Measurements from ENCODE around the gene EPB41L4A. TPM values are rescaled to one million over a fixed set of nuclear protein-coding genes. Genes with fewer than 3 reads are reported as not detected.

EPB41L4A gene
- total RNA-seq, 1 donor from 2014 or later: 27.2 TPM

DNA sequence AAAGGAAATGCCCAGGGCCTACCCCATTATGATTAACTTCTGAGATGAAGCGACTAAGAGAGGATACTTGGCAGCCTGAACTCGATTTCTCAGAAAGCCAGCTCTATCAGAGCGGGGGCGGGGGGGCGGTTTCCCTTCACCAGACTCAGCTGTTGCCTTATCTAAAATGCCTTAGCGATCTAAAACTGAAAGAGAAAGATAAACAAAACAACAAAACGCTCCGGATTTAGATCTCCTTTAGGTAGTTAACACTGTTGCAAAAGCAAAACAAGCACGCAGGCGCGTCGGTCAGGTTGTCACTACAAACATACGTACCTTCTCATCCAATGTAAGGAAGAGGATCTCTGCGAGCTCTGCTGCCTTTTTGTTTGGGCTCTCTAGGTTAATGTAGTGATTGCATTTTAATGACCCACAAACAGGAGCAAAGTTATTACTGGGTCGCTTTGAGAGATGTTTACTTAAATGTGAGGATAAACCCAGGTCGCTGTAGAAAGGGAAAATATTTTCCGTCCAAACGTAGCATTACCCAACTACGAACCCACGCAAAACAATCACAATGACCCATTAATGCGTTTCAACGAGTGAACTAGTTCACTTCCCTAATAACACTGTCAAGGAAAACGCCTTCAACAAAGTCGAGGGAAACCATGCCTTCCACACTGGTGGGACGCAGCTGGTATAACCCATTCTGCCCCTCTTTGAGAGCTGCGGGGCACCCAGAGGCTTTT is 982 bp downstream of the EPB41L4A start:
- H3K36me3 Mint-ChIP-seq: peaks cover 5% of the 10 kb centered on the region
- DNase-seq (ENCODE audit: extremely low spot score, unreplicated experiment): no peak

DNA sequence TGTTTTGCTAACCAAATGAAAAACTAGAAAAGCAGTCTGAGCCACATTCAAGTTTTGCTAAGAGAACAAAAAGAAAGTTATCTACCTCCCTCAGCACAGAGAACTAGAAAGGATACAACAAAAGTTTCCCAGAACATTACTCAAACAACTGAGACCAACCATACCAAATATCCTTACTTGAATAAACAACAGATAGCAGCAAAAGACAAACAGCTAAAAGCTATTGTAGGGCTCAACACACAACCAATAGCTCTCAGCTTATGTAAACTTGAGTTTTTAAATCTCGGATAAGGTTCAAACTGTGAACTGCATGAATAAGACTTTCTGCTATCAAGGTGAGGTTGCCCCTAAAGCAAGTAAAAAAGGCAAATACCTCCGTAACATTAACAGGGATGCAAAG is 3.5 kb downstream of the EPB41L4A start:
- Mint-ChIP-seq H3K9me3 (peaks cover 4% of the 10 kb centered on the region), H3K4me3 (peak overlapping the region; percentile 69), H3K36me3 (peaks cover 16% of the 10 kb centered on the region), H3K27me3 (peaks cover 13% of the 10 kb centered on the region), H3K4me1 (ENCODE audit: unreplicated experiment) (peaks cover 41% of the 10 kb centered on the region), H3K27ac (no peak overlapping the region)
- TF ChIP-seq, protein P1, sequence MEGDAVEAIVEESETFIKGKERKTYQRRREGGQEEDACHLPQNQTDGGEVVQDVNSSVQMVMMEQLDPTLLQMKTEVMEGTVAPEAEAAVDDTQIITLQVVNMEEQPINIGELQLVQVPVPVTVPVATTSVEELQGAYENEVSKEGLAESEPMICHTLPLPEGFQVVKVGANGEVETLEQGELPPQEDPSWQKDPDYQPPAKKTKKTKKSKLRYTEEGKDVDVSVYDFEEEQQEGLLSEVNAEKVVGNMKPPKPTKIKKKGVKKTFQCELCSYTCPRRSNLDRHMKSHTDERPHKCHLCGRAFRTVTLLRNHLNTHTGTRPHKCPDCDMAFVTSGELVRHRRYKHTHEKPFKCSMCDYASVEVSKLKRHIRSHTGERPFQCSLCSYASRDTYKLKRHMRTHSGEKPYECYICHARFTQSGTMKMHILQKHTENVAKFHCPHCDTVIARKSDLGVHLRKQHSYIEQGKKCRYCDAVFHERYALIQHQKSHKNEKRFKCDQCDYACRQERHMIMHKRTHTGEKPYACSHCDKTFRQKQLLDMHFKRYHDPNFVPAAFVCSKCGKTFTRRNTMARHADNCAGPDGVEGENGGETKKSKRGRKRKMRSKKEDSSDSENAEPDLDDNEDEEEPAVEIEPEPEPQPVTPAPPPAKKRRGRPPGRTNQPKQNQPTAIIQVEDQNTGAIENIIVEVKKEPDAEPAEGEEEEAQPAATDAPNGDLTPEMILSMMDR (conservative IDR thresholded peaks at IDR 0.05): no peak
- DNase-seq (ENCODE audit: extremely low spot score, unreplicated experiment): no peak

More for the DNA sequence above, 982 bp downstream of the EPB41L4A start:
- Mint-ChIP-seq H3K27ac (peak overlapping the region; percentile 84), H3K4me3 (peak overlapping the region; percentile 87), H3K9me3 (no peaks in the 10 kb centered on the region), H3K4me1 (ENCODE audit: unreplicated experiment) (peaks cover 22% of the 10 kb centered on the region), H3K27me3 (peaks cover 27% of the 10 kb centered on the region)
- TF ChIP-seq, protein P1 (conservative IDR thresholded peaks at IDR 0.05): no peak

GRCh38 chr5:112413611-112414010 is 5.5 kb downstream of the EPB41L4A start:
- Mint-ChIP-seq H3K27ac (no peak overlapping the region), H3K9me3 (peaks cover 4% of the 10 kb centered on the region), H3K4me1 (ENCODE audit: unreplicated experiment) (peaks cover 47% of the 10 kb centered on the region), H3K27me3 (peaks cover 9% of the 10 kb centered on the region), H3K4me3 (no peak overlapping the region), H3K36me3 (peaks cover 21% of the 10 kb centered on the region)
- TF ChIP-seq, protein P1 (conservative IDR thresholded peaks at IDR 0.05): no peak
- DNase-seq (ENCODE audit: extremely low spot score, unreplicated experiment): no peak

DNA sequence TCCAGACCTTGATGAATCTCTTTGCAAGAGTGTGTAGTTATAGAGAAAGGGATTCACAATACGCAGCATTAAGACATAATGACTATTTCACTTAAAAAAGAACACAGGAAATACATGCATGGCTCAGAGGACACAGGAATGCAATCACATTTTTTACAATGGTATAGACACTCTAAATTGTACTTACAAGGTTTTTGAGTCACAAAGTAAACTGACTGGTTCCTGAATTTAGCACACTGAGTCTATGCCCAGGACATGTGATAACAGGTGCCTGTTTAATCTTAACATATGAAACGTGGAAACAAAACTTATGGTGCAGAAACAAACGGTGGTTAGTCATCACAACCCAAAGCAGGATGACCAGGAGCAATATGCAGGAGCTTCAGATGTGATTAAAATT is 6.7 kb downstream of the EPB41L4A start:
- Mint-ChIP-seq H3K36me3 (peaks cover 15% of the 10 kb centered on the region), H3K9me3 (peaks cover 4% of the 10 kb centered on the region), H3K27ac (peak overlapping the region; percentile 47), H3K27me3 (no peaks in the 10 kb centered on the region), H3K4me1 (ENCODE audit: unreplicated experiment) (peaks cover 44% of the 10 kb centered on the region), H3K4me3 (peak overlapping the region; percentile 33)
- TF ChIP-seq, protein P1 (conservative IDR thresholded peaks at IDR 0.05): no peak
- DNase-seq (ENCODE audit: extremely low spot score, unreplicated experiment): no peak

- Mint-ChIP-seq H3K27me3 (no peaks in the 10 kb centered on the region), H3K9me3 (peaks cover 4% of the 10 kb centered on the region), H3K4me1 (ENCODE audit: unreplicated experiment) (peaks cover 48% of the 10 kb centered on the region), H3K27ac (peak overlapping the region; percentile 47), H3K36me3 (peaks cover 15% of the 10 kb centered on the region), H3K4me3 (peak overlapping the region; percentile 33)
- no peak for DNase-seq (ENCODE audit: extremely low spot score, unreplicated experiment)
- TF ChIP-seq, protein P1 (conservative IDR thresholded peaks at IDR 0.05): no peak
Measured at GRCh38 chr5:112411903-112412302, 7.2 kb downstream of the EPB41L4A start.

Measured in type B pancreatic cell (in vitro differentiated cells).